ENCODE results near the gene CACNB2.
"Not testable (repeated sequence)": the region's sequence is repeated elsewhere in the genome, so short reads cannot be mapped to it uniquely, and the experiment has no call there.

The CACNB2 gene

GRCh38 chr10:18583575-18584270, 443.5 kb downstream of the CACNB2 start:
- no peak for DNase-seq

- not testable (repeated sequence) for DNase-seq
Measured at GRCh38 chr10:18586637-18587036, 446.4 kb downstream of the CACNB2 start.

- not testable (repeated sequence) for DNase-seq
Measured at GRCh38 chr10:18591141-18591540, 450.9 kb downstream of the CACNB2 start.
